Left lobe of liver (tissue), 2 donors: ENCODE measurements around the gene KCTD10. TPM values are rescaled to one million over a fixed set of nuclear protein-coding genes. Genes with fewer than 3 reads are reported as not detected.
"Not testable (repeated sequence)": the region's sequence is repeated elsewhere in the genome, so short reads cannot be mapped to it uniquely, and the experiment has no call there.

Experiments used
- ATAC-seq: fragments of 200-7000 bp; cut with Tn5 transposase; one replicate; pipeline ENCODE4 v1.9.1; 2020; ENCODE audit warnings: mild to moderate bottlenecking, moderate library complexity
- DNase-seq: peaks from one replicate; pipeline ENCODE4 v3.0.0-alpha.2; 2020; ENCODE audit warnings: low spot score
- total RNA-seq: library from RNA; stranded (reverse); gene quantifications from one replicate; pipeline ENCODE4 v1.2.1, GENCODE V29; 2021
- donor health status: DM: no; HTN: no; CAD: no; lungs with moderate emphysema.
- donor health status: DM: no; HTN: yes; CAD: no.

KCTD10 gene
- total RNA-seq, 1 donor from 2014 or later: 7.0 TPM

- ATAC-seq (no peak), DNase-seq (no peak)
These were observed 53.7 kb downstream of the KCTD10 start for GRCh38 chr12:109423392-109423791.

GRCh38 chr12:109422251-109422650 is 54.8 kb downstream of the KCTD10 start:
- ATAC-seq: no peak
- no peak for DNase-seq

DNA sequence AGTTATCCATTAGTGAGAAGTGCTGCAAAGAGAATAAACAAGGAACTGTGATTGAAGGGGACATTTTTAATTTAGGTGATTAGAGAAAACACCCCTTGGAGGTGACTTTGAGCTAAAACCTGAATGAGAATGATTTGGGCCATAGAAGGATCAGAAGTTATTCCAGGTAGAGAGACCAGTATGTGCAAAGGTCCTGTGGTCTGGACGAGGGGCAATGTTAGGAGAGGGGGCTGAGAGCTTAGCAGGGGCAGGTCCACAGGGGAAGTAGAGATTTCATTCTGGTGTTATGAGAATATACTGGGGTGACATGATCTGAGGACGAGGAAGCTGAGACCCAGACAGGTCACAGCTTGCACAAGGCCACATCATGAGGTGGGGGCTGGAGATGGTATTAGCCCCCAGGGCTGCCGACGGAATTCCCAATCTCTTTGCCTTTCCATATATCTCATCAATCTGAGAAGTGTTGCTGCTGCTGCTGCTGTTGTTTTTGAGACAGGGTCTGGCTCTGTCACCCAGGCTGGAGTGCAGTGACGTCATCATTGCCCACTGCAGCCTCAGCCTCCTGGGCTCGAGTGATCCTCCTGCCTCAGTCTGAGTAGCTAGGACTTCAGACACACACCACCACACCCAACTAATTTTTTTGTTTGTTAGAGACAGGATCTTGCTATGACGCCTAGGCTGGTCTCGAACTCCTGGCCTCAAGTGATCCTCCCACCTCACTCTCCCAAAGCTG is 55.6 kb downstream of the KCTD10 start:
- no peak for ATAC-seq
- no peak for DNase-seq

- DNase-seq: no peak
- ATAC-seq: no peak
These were observed 58.1 kb downstream of the KCTD10 start for GRCh38 chr12:109418848-109419480.

- not testable (repeated sequence) for DNase-seq, ATAC-seq
These were observed 71.0 kb downstream of the KCTD10 start for GRCh38 chr12:109406147-109406546.

GRCh38 chr12:109404841-109405240 is 72.3 kb downstream of the KCTD10 start:
- DNase-seq, ATAC-seq: not testable (repeated sequence)

Other genes starting within 250 kb of the KCTD10 start
- 0.10 TPM for gene FOXN4, start 168.0 kb downstream of the KCTD10 start, total RNA-seq
- gene MYO1H, start 129.4 kb downstream of the KCTD10 start, total RNA-seq: not detected
- 19.2 TPM for gene UBE3B, start 334 bp upstream of the KCTD10 start, total RNA-seq
- gene MMAB, start 96.2 kb upstream of the KCTD10 start, total RNA-seq: 41.1 TPM
- 16.5 TPM for gene MVK, start 96.5 kb upstream of the KCTD10 start, total RNA-seq
- gene FAM222A, start 236.5 kb upstream of the KCTD10 start, total RNA-seq: 1.8 TPM